Measurements from ENCODE around the gene MAGEB5.

- TF ChIP-seq EZH2 (IDR thresholded peaks at IDR 0.05; ENCODE audit: low read depth) (no peak), CTCF (conservative IDR thresholded peaks at IDR 0.05) (no peak)
These were observed 38.5 kb downstream of the MAGEB5 start for GRCh38 chrX:26254436-26254835.
